ENCODE measurements around the gene TMEM151B. TPM values are rescaled to one million over a fixed set of nuclear protein-coding genes. Genes with fewer than 3 reads are reported as not detected.
"Not testable (repeated sequence)": the region's sequence is repeated elsewhere in the genome, so short reads cannot be mapped to it uniquely, and the experiment has no call there.

TMEM151B gene
- polyA plus RNA-seq, 1 donor from 2014 or later = 66.0 TPM

DNA sequence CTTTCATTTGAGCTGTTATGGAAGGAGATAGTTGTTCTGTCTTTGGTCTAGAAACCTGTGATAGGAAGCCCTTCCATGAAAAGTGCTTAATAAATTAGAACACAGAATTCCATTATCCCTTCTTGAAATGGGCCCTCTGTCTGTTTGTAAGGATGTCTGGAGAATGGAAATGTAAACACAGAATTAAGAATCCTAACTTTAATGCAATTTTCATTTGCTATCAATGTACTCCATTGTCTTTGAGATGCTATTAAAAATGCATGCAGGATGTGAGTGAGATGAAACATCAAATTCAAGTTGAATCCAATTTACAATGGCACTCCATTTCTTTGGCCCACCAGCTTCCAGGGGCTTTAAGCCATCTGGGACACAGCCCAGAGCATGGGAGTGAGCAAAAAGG is 56.8 kb downstream of the TMEM151B start:
- H3K27me3 ChIP-seq (ENCODE audit: insufficient read depth, low read depth, low read length) = no peaks in the 10 kb centered on the region
- no peak overlapping the region for H3K4me3 ChIP-seq (ENCODE audit: low read length)

DNA sequence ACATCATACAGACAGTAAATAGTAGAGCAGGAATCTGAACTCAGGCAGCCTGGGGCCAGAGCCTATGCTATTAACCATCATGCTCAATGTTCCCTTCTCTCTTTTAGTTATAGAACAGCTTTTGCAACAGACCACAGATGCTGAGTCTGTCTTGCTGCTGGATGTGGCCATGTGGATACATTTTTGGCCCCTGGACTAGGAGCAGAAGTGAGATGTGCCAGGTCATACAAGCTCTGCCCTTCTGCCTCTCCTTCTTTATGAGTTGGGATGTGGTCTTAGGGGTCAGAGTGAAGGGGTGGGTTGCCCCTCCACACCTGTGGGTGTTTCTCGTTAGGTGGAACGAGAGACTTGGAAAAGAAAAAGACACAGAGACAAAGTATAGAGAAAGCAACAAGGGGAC is 57.5 kb downstream of the TMEM151B start:
- H4K20me1 ChIP-seq (ENCODE audit: insufficient read depth) = no peaks in the 10 kb centered on the region
- H3K4me2 ChIP-seq (ENCODE audit: low read length) = no peak overlapping the region
- H3K9me2 ChIP-seq (ENCODE audit: insufficient read depth, low read length) = no peaks in the 10 kb centered on the region
- H3K9ac ChIP-seq (ENCODE audit: low read length) = no peak overlapping the region
- H3K9me3 ChIP-seq (ENCODE audit: low read length) = no peaks in the 10 kb centered on the region
- H3K36me3 ChIP-seq (ENCODE audit: insufficient read depth, low read length) = no peaks in the 10 kb centered on the region
- H3K27ac ChIP-seq (ENCODE audit: low read length) = no peak overlapping the region
- H3K4me3 ChIP-seq (ENCODE audit: low read length) = no peak overlapping the region
- TF ChIP-seq EP300 (conservative IDR thresholded peaks at IDR 0.05; ENCODE audit: poor library complexity, severe bottlenecking) (no peak), MXI1 (conservative IDR thresholded peaks at IDR 0.05; ENCODE audit: poor library complexity, severe bottlenecking) (no peak), RAD21 (conservative IDR thresholded peaks at IDR 0.05) (no peak), SMC3 (conservative IDR thresholded peaks at IDR 0.05; ENCODE audit: poor library complexity) (no peak), EZH2 (IDR thresholded peaks at IDR 0.05; ENCODE audit: borderline replicate concordance, insufficient read depth, low read length, poor library complexity, severe bottlenecking) (no peak), POLR2AphosphoS5 (IDR thresholded peaks at IDR 0.05) (no peak)
- TF ChIP-seq, protein P1, sequence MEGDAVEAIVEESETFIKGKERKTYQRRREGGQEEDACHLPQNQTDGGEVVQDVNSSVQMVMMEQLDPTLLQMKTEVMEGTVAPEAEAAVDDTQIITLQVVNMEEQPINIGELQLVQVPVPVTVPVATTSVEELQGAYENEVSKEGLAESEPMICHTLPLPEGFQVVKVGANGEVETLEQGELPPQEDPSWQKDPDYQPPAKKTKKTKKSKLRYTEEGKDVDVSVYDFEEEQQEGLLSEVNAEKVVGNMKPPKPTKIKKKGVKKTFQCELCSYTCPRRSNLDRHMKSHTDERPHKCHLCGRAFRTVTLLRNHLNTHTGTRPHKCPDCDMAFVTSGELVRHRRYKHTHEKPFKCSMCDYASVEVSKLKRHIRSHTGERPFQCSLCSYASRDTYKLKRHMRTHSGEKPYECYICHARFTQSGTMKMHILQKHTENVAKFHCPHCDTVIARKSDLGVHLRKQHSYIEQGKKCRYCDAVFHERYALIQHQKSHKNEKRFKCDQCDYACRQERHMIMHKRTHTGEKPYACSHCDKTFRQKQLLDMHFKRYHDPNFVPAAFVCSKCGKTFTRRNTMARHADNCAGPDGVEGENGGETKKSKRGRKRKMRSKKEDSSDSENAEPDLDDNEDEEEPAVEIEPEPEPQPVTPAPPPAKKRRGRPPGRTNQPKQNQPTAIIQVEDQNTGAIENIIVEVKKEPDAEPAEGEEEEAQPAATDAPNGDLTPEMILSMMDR (IDR thresholded peaks at IDR 0.05; ENCODE audit: poor library complexity, severe bottlenecking) = no peak
- H2AFZ ChIP-seq (ENCODE audit: low read depth, low read length) = no peak overlapping the region
- no peaks in the 10 kb centered on the region for H3K27me3 ChIP-seq (ENCODE audit: insufficient read depth, low read depth, low read length)
- no peaks in the 10 kb centered on the region for H3K79me2 ChIP-seq (replicated peaks; ENCODE audit: insufficient read depth, low read length)
- H3F3A ChIP-seq (ENCODE audit: insufficient read depth, low read length, poor library complexity, severe bottlenecking) = no peaks in the 10 kb centered on the region

More for the DNA sequence above, 56.8 kb downstream of the TMEM151B start:
- no peaks in the 10 kb centered on the region for H3K9me3 ChIP-seq (ENCODE audit: low read length)
- H3F3A ChIP-seq (ENCODE audit: insufficient read depth, low read length, poor library complexity, severe bottlenecking) = no peaks in the 10 kb centered on the region
- H4K20me1 ChIP-seq (ENCODE audit: insufficient read depth) = no peaks in the 10 kb centered on the region
- no peaks in the 10 kb centered on the region for H3K9me2 ChIP-seq (ENCODE audit: insufficient read depth, low read length)
- no peak overlapping the region for H3K4me2 ChIP-seq (ENCODE audit: low read length)
- no peak overlapping the region for H2AFZ ChIP-seq (ENCODE audit: low read depth, low read length)
- no peaks in the 10 kb centered on the region for H3K36me3 ChIP-seq (ENCODE audit: insufficient read depth, low read length)
- H3K9ac ChIP-seq (ENCODE audit: low read length) = no peak overlapping the region
- TF ChIP-seq MXI1 (conservative IDR thresholded peaks at IDR 0.05; ENCODE audit: poor library complexity, severe bottlenecking) (no peak), EP300 (conservative IDR thresholded peaks at IDR 0.05; ENCODE audit: poor library complexity, severe bottlenecking) (no peak), RAD21 (conservative IDR thresholded peaks at IDR 0.05) (no peak), SMC3 (conservative IDR thresholded peaks at IDR 0.05; ENCODE audit: poor library complexity) (no peak)
- TF ChIP-seq, protein P1 (IDR thresholded peaks at IDR 0.05; ENCODE audit: poor library complexity, severe bottlenecking) = no peak
- H3K27ac ChIP-seq (ENCODE audit: low read length) = no peak overlapping the region
- H3K79me2 ChIP-seq (replicated peaks; ENCODE audit: insufficient read depth, low read length) = no peaks in the 10 kb centered on the region

DNA sequence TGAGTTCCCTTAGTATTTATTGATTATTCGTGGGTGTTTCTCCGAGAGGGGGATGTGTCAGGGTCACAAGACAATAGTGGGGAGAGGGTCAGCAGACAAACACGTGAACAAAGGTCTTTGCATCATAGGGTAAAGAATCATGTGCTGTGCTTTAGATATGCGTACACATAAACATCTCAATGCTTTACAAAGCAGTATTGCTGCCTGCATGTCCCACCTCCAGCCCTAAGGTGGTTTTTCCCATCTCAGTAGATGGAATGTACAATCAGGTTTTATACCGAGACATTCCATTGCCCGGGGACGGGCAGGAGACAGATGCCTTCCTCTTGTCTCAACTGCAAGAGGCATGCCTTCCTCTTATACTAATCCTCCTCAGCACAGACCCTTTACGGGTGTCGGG is 58.0 kb downstream of the TMEM151B start:
- not testable (repeated sequence) for H2AFZ ChIP-seq (ENCODE audit: low read depth, low read length); H3K4me2 ChIP-seq (ENCODE audit: low read length); H3F3A ChIP-seq (ENCODE audit: insufficient read depth, low read length, poor library complexity, severe bottlenecking); H3K9me2 ChIP-seq (ENCODE audit: insufficient read depth, low read length); H3K36me3 ChIP-seq (ENCODE audit: insufficient read depth, low read length); H3K4me3 ChIP-seq (ENCODE audit: low read length); H3K27me3 ChIP-seq (ENCODE audit: insufficient read depth, low read depth, low read length); H3K9ac ChIP-seq (ENCODE audit: low read length); H3K27ac ChIP-seq (ENCODE audit: low read length); H3K79me2 ChIP-seq (replicated peaks; ENCODE audit: insufficient read depth, low read length); H3K9me3 ChIP-seq (ENCODE audit: low read length); H4K20me1 ChIP-seq (ENCODE audit: insufficient read depth)
